Astrocyte (in vitro differentiated cells and primary cell): ENCODE data around the gene ACKR3. TPM values are rescaled to one million over a fixed set of nuclear protein-coding genes. Genes with fewer than 3 reads are reported as not detected.

Experiments used
- DNase-seq: peaks from one replicate; pipeline ENCODE4 v3.0.0-alpha.2; 2010; ENCODE audit warnings: low read depth
- FAIRE-seq: peaks from 2 replicates; lab custom pipeline; 2011; peaks lifted over from hg19 to GRCh38; lab: Jason Lieb, UNC
- H2AFZ ChIP-seq: 2 replicates; pipeline ENCODE4 v1.6.0; 2012; ENCODE audit warnings: low read depth, low read length, inconsistent platforms
- H3K27ac ChIP-seq: 2 replicates; pipeline ENCODE4 v1.5.1; 2011; ENCODE audit warnings: low read depth, low read length, inconsistent platforms
- H3K27me3 ChIP-seq: 2 replicates; pipeline ENCODE4 v1.6.0; 2011; ENCODE audit warnings: low read length, inconsistent platforms; ENCODE audit not compliant: insufficient read depth
- H3K36me3 ChIP-seq: 2 replicates; pipeline ENCODE4 v1.5.1; 2011; ENCODE audit warnings: low read length, inconsistent platforms; ENCODE audit not compliant: insufficient read depth
- H3K4me1 ChIP-seq: 2 replicates; pipeline ENCODE4 v1.5.1; 2011; ENCODE audit warnings: low read length, inconsistent platforms; ENCODE audit not compliant: insufficient read depth
- H3K4me2 ChIP-seq: 2 replicates; pipeline ENCODE4 v1.6.0; 2012; ENCODE audit warnings: low read length, inconsistent platforms
- H3K4me3 ChIP-seq: 2 replicates; pipeline ENCODE4 v1.5.1; 2011; ENCODE audit warnings: low read depth, mild to moderate bottlenecking, low read length, inconsistent platforms; ENCODE audit not compliant: insufficient read depth
- H3K79me2 ChIP-seq: 2 replicates; pipeline ENCODE4 v1.6.0; 2012; ENCODE audit warnings: mild to moderate bottlenecking, low read length, inconsistent platforms; ENCODE audit not compliant: insufficient read depth
- H3K9ac ChIP-seq: 2 replicates; pipeline ENCODE4 v1.6.0; 2012; ENCODE audit warnings: mild to moderate bottlenecking, low read length, inconsistent platforms
- H3K9me3 ChIP-seq: 2 replicates; pipeline ENCODE4 v1.5.1; 2012; ENCODE audit warnings: low read depth, mild to moderate bottlenecking, low read length, inconsistent platforms; ENCODE audit not compliant: insufficient read depth
- H4K20me1 ChIP-seq: 2 replicates; pipeline ENCODE4 v1.6.0; 2012; ENCODE audit warnings: low read length, inconsistent platforms; ENCODE audit not compliant: insufficient read depth
- H3K27ac Mint-ChIP-seq: one replicate; pipeline ENCODE4 v1.8.0; 2021; ENCODE audit warnings: mild to moderate bottlenecking, mixed read lengths; ENCODE audit not compliant: unreplicated experiment
- H3K27me3 Mint-ChIP-seq: one replicate; pipeline ENCODE4 v1.8.0; 2021; ENCODE audit warnings: low read depth, mixed read lengths; ENCODE audit not compliant: unreplicated experiment
- H3K36me3 Mint-ChIP-seq: one replicate; pipeline ENCODE4 v1.8.0; 2021; ENCODE audit warnings: low read depth, mixed read lengths; ENCODE audit not compliant: unreplicated experiment
- H3K4me1 Mint-ChIP-seq: one replicate; pipeline ENCODE4 v1.8.0; 2021; ENCODE audit warnings: low read depth, mixed read lengths; ENCODE audit not compliant: unreplicated experiment
- H3K4me3 Mint-ChIP-seq: one replicate; pipeline ENCODE4 v1.8.0; 2021; ENCODE audit warnings: mild to moderate bottlenecking, moderate library complexity, mixed read lengths; ENCODE audit not compliant: unreplicated experiment
- H3K9me3 Mint-ChIP-seq: one replicate; pipeline ENCODE4 v1.8.0; 2021; ENCODE audit warnings: mild to moderate bottlenecking, mixed read lengths; ENCODE audit not compliant: unreplicated experiment
- CTCF ChIP-seq: IDR thresholded peaks from 2 replicates; pipeline ENCODE4 v1.5.1; 2011; ENCODE audit warnings: low read depth, mild to moderate bottlenecking, inconsistent platforms, low read length, moderate library complexity; ENCODE audit not compliant: insufficient read depth
- EZH2 ChIP-seq: IDR thresholded peaks from 2 replicates; pipeline ENCODE4 v1.6.1; 2012; ENCODE audit warnings: mild to moderate bottlenecking, low read length, inconsistent platforms; ENCODE audit not compliant: insufficient read depth
- total RNA-seq: library from RNA; stranded (reverse); gene quantifications from 2 replicates; pipeline ENCODE4 v1.2.1, GENCODE V29; 2021

ACKR3 gene
- total RNA-seq, 1 donor from 2014 or later: 72.7 TPM

GRCh38 chr2:236631281-236631855, 61.7 kb downstream of the ACKR3 start:
- peaks cover 4% of the 10 kb centered on the region for H3K9me3 Mint-ChIP-seq
- DNase-seq (no peak), FAIRE-seq (no peak)
- peaks cover 2% of the 10 kb centered on the region for H3K27me3 ChIP-seq
- no peak overlapping the region for H3K27ac ChIP-seq
- H3K27ac Mint-ChIP-seq: no peak overlapping the region
- H3K9me3 ChIP-seq: no peaks in the 10 kb centered on the region
- H3K4me1 ChIP-seq: no peaks in the 10 kb centered on the region
- no peak for TF ChIP-seq CTCF
- no peak for TF ChIP-seq EZH2
- no peaks in the 10 kb centered on the region for H3K36me3 Mint-ChIP-seq
- no peaks in the 10 kb centered on the region for H3K79me2 ChIP-seq
- H2AFZ ChIP-seq: no peak overlapping the region
- H3K4me2 ChIP-seq: no peak overlapping the region
- no peak overlapping the region for H3K4me3 ChIP-seq
- H3K9ac ChIP-seq: no peak overlapping the region
- H3K4me1 Mint-ChIP-seq: no peaks in the 10 kb centered on the region
- H4K20me1 ChIP-seq: no peaks in the 10 kb centered on the region
- no peak overlapping the region for H3K4me3 Mint-ChIP-seq
- peaks cover 43% of the 10 kb centered on the region for H3K27me3 Mint-ChIP-seq
- no peaks in the 10 kb centered on the region for H3K36me3 ChIP-seq

GRCh38 chr2:236631856-236632291, 62.2 kb downstream of the ACKR3 start:
- Mint-ChIP-seq H3K4me3 (no peak overlapping the region), H3K4me1 (no peaks in the 10 kb centered on the region), H3K27ac (no peak overlapping the region), H3K27me3 (peaks cover 38% of the 10 kb centered on the region), H3K36me3 (no peaks in the 10 kb centered on the region), H3K9me3 (peaks cover 9% of the 10 kb centered on the region)
- Histone ChIP-seq H3K4me3 (no peak overlapping the region), H3K79me2 (no peaks in the 10 kb centered on the region), H4K20me1 (no peaks in the 10 kb centered on the region), H3K4me2 (no peak overlapping the region), H3K9ac (no peak overlapping the region), H3K9me3 (no peaks in the 10 kb centered on the region), H3K27ac (no peak overlapping the region), H3K27me3 (peaks cover 2% of the 10 kb centered on the region), H2AFZ (no peak overlapping the region), H3K4me1 (no peaks in the 10 kb centered on the region), H3K36me3 (no peaks in the 10 kb centered on the region)
- DNase-seq: no peak
- TF ChIP-seq CTCF (no peak), EZH2 (no peak)
- FAIRE-seq: no peak
